AG09319 (cell line): ENCODE data around the gene XPNPEP1.

ENCODE experiments used
- DNase-seq: peaks from one replicate; pipeline ENCODE4 v3.0.0-alpha.2; 2010; ENCODE audit warnings: low read depth; ENCODE audit errors: extremely low read depth
- TF ChIP-seq, protein P1 (sequence below): IDR thresholded peaks from 2 replicates; pipeline ENCODE4 v1.5.1; 2011; ENCODE audit warnings: low read depth, mild to moderate bottlenecking, inconsistent platforms, low read length, moderate library complexity

XPNPEP1 gene

DNA sequence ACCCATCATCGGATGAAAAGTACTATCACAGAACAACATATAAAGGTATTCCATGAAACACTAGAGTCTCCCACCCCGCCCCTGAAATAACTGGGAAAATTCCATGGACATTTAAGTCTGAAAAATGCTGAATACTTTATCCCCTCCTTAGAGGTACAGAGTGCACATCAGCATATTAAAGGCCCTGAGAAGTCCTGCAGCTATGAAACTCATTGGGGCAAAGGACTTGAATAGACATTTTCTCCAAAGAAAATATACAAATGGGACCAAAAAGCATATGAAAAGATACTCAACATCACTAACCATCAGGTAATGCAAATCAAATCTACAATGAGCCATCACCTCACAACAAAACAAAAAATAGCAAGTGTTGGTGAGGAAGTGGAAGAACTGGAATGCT lies 18.9 kb downstream of the XPNPEP1 start:
- TF ChIP-seq, protein P1, sequence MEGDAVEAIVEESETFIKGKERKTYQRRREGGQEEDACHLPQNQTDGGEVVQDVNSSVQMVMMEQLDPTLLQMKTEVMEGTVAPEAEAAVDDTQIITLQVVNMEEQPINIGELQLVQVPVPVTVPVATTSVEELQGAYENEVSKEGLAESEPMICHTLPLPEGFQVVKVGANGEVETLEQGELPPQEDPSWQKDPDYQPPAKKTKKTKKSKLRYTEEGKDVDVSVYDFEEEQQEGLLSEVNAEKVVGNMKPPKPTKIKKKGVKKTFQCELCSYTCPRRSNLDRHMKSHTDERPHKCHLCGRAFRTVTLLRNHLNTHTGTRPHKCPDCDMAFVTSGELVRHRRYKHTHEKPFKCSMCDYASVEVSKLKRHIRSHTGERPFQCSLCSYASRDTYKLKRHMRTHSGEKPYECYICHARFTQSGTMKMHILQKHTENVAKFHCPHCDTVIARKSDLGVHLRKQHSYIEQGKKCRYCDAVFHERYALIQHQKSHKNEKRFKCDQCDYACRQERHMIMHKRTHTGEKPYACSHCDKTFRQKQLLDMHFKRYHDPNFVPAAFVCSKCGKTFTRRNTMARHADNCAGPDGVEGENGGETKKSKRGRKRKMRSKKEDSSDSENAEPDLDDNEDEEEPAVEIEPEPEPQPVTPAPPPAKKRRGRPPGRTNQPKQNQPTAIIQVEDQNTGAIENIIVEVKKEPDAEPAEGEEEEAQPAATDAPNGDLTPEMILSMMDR = no peak
- DNase-seq = no peak

DNA sequence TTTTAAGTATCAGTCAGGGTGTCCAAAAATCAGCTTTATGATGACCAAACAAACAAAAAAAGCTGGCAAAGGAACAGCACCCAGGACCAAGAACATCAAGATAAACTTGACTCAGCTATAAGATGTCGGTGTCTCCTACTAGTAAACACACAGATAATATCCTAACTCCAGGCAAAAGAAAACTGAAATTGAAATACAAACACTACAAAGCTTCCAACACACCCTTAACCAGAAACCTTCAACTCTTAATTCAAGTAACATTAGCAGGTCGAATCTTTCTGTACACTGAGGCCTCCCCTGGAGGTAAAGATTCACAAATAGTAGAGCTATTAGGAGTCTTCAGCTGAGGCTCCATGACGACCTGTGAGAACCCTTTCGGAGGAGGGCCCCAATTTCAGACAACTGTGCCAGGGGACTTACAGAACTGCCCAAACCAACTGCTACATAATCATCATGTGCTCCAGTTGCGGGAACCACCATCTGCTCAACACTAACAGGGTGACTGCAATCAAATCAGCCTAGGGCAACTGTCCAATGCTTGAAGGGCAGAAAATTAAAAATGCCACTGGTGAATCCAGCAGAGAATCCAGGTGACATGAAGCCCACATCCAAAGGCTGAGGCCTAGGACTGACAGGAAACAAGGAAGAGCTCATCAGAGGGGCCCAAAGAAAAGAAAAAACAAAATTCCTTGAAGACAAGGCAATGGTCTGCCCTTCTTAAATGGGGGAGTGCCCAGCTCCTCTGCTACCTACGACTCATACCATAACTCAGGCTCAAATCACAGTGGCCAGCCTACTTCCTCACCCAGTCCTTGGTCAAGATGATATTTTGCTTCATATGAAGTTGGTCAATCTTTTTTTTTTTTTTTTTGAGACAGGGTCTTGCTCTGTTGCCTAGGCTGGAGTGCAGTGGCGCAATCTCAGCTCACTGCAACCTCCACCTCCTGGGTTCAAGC lies 20.0 kb downstream of the XPNPEP1 start:
- DNase-seq = no peak
- TF ChIP-seq, protein P1 = no peak

DNA sequence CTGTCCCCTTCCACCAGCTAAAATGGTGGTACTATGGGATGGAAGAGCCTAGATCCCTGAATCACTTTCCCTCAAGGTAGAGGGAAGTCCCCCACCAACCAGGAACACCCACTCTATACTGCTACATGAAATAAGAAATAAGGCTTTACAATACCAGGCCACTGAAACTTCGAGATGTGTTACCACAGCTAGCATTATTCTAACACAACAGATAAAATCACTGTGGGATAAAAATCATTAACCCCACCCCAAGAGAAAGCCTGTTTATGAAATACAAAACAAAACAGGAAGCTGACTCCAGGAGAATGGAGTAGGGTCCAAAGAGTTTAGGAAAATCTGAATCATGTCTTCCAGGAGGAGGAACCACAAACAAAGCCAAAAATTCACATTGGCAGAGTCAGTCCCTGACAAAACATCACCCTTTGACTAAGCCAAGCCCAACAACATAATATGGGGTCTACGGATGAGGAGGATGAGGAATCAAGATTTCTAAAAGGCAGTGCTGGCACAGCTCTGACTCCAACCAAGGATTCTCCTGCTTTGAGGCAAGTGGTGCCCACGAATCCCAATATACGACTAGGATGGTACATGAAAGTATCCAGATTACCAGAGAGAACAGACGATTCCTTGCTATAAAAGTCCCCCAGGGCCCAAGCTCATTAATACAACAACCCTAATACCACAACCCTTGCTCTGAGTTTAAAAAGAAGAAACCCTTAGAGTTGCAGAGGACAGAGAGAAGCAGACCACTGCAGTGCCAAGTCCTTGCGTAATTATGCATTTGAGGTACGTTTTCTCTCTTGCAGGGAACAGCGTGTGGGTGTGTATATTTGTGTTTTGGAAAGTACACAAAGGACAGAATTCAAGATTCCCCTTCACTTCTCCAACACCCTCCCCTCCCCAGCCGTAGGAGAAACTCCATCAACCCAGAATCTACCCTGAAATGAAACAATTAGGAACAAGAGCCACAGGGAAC lies 23.7 kb downstream of the XPNPEP1 start:
- TF ChIP-seq, protein P1 = no peak
- no peak for DNase-seq

DNA sequence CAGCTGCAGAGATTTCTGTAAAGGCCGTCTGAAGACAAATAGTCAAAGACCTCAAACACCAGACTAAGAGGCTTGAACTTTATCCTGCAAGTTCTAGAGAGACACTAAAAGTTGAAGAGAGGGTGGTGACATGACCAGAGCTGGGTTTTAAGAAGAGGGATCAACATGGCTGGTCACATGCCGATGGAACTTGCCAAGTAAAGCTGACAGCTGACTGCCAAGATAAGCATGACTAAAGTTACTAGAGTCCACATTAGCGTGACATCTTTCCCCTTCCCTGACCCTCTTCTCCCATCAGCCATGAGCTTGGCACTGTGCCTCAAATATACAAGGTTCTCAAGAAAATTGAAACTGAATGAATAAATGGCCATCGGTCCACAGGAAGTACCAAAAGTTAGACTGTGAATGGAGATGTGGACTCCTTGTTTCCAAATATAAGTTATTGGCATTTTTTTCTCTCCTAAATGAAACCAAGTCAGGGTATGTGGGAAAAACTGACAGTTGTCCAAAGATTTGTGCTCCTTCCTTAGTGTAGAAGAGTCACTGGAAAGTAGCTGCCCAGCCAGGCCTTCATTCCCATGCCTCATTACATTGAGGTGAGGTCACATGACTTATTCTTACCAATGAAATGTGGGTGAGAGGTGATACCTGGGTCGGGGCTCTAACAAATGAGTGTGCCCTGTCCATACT lies 24.5 kb downstream of the XPNPEP1 start:
- TF ChIP-seq, protein P1 = no peak

DNA sequence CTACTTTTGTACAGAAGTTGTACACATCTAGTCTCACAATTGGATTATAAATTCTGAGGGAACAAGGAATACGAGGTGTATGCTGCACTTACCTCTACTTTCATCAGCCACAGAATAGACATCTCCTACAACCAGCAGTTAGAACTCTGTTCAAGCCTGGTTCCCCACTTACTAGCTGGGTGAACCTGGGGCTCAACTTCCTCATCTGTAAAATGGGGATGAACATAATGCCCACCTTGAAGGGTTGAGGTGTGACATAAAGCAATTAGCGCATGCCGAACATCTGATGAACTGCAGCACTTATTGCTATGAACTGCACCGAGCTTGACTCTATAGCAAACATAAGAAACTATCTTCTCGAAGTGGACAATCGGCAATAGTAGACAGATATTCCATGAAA lies 25.3 kb downstream of the XPNPEP1 start:
- TF ChIP-seq, protein P1 = no peak
- no peak for DNase-seq

More for the DNA sequence above, 24.5 kb downstream of the XPNPEP1 start:
- DNase-seq = no peak

DNA sequence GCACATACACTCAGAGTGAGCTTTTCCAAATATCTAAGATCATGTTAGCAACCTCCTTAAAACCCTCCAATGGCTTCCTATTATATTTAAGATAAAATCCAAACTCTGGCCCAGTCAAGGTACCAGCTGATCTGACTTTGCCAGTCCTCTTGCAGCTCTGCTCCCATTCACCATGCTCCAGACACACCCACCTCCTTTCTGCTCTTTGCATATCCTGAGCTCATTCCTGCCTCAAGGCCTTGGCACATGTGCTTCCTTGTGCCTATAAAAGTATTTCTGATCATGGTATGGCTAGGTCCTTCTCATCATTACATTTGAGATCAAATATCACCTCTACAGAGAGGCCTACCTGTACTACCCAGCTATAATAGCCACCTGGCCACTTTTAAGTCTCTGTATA lies 27.5 kb downstream of the XPNPEP1 start:
- TF ChIP-seq, protein P1 = no peak
- DNase-seq = no peak
